T-helper 17 cell (primary cell): ENCODE measurements around the gene SLC6A19. TPM values are rescaled to one million over a fixed set of nuclear protein-coding genes. Genes with fewer than 3 reads are reported as not detected.

Experiments used
- ATAC-seq: fragments of 150-1000 bp; cut with Tn5 transposase; 2 replicates; pipeline ENCODE4 v1.10.0; 2021; ENCODE audit warnings: mild to moderate bottlenecking, moderate library complexity
- DNase-seq, 3 donors: peaks; one replicate each; pipeline versions ENCODE4 v3.0.0 to v3.0.0-alpha.2; 2020 to 2021
- H3K9me3 ChIP-seq: one replicate; pipeline ENCODE4 v1.7.0; 2013; ENCODE audit warnings: low read length, mild to moderate bottlenecking; ENCODE audit not compliant: control insufficient read depth, poor library complexity, severe bottlenecking
- H3K27ac Mint-ChIP-seq: one replicate; pipeline ENCODE4 v1.8.0; 2022; ENCODE audit warnings: mild to moderate bottlenecking, moderate library complexity, mixed read lengths
- H3K27me3 Mint-ChIP-seq: one replicate; pipeline ENCODE4 v1.8.0; 2022; ENCODE audit warnings: mixed read lengths
- H3K36me3 Mint-ChIP-seq: one replicate; pipeline ENCODE4 v1.8.0; 2022; ENCODE audit warnings: low read depth, mixed read lengths
- H3K4me1 Mint-ChIP-seq: one replicate; pipeline ENCODE4 v1.8.0; 2022; ENCODE audit warnings: mild to moderate bottlenecking, mixed read lengths
- H3K4me3 Mint-ChIP-seq: one replicate; pipeline ENCODE4 v1.8.0; 2022; ENCODE audit warnings: mild to moderate bottlenecking, moderate library complexity, mixed read lengths
- total RNA-seq, 4 donors: library from RNA in 2 of 4; stranded (reverse) in 2 of 4; gene quantifications; one replicate each; pipeline ENCODE4 v1.2.3 and lab custom pipeline; 2022 to 2026

Gene SLC6A19
- total RNA-seq, 2 donors from 2014 or later, result not detected

GRCh38 chr5:1161108-1161832, 40.1 kb upstream of the SLC6A19 start:
- no peak overlapping the region for H3K4me3 Mint-ChIP-seq
- H3K9me3 ChIP-seq, result no peaks in the 10 kb centered on the region
- H3K36me3 Mint-ChIP-seq, result peaks cover 13% of the 10 kb centered on the region
- peaks cover 3% of the 10 kb centered on the region for H3K4me1 Mint-ChIP-seq
- H3K27me3 Mint-ChIP-seq, result peaks cover 45% of the 10 kb centered on the region
- ATAC-seq (no peak), DNase-seq (no peak)
- H3K27ac Mint-ChIP-seq, result no peak overlapping the region

GRCh38 chr5:1161833-1162229, 39.6 kb upstream of the SLC6A19 start:
- no peak overlapping the region for H3K4me3 Mint-ChIP-seq

GRCh38 chr5:1162276-1162675, 39.1 kb upstream of the SLC6A19 start:
- ATAC-seq, result no peak
- peaks cover 46% of the 10 kb centered on the region for H3K27me3 Mint-ChIP-seq

More at GRCh38 chr5:1161833-1162229, 39.6 kb upstream of the SLC6A19 start:
- peaks cover 3% of the 10 kb centered on the region for H3K4me1 Mint-ChIP-seq
- peaks cover 16% of the 10 kb centered on the region for H3K36me3 Mint-ChIP-seq
- H3K9me3 ChIP-seq, result no peaks in the 10 kb centered on the region
- ATAC-seq (no peak), DNase-seq (no peak)
- no peak overlapping the region for H3K27ac Mint-ChIP-seq
- peaks cover 49% of the 10 kb centered on the region for H3K27me3 Mint-ChIP-seq

GRCh38 chr5:1162751-1163150, 38.6 kb upstream of the SLC6A19 start:
- Mint-ChIP-seq H3K4me3 (no peak overlapping the region), H3K27ac (no peak overlapping the region), H3K36me3 (peaks cover 16% of the 10 kb centered on the region), H3K4me1 (peaks cover 3% of the 10 kb centered on the region), H3K27me3 (peaks cover 42% of the 10 kb centered on the region)
- DNase-seq (no peak), ATAC-seq (no peak)
- H3K9me3 ChIP-seq, result no peaks in the 10 kb centered on the region

More at GRCh38 chr5:1162276-1162675, 39.1 kb upstream of the SLC6A19 start:
- Mint-ChIP-seq H3K27ac (no peak overlapping the region), H3K4me3 (no peak overlapping the region), H3K4me1 (peaks cover 3% of the 10 kb centered on the region), H3K36me3 (peaks cover 16% of the 10 kb centered on the region)
- DNase-seq, result no peak
- no peaks in the 10 kb centered on the region for H3K9me3 ChIP-seq

GRCh38 chr5:1163366-1163765, 38.0 kb upstream of the SLC6A19 start:
- no peak for ATAC-seq
- peaks cover 42% of the 10 kb centered on the region for H3K27me3 Mint-ChIP-seq
- H3K4me1 Mint-ChIP-seq, result peaks cover 7% of the 10 kb centered on the region
- no peaks in the 10 kb centered on the region for H3K9me3 ChIP-seq
- no peak overlapping the region for H3K27ac Mint-ChIP-seq
- DNase-seq, result no peak
- H3K36me3 Mint-ChIP-seq, result peaks cover 15% of the 10 kb centered on the region
- no peak overlapping the region for H3K4me3 Mint-ChIP-seq

GRCh38 chr5:1163879-1164278, 37.5 kb upstream of the SLC6A19 start:
- no peaks in the 10 kb centered on the region for H3K9me3 ChIP-seq
- peaks cover 36% of the 10 kb centered on the region for H3K27me3 Mint-ChIP-seq
- H3K27ac Mint-ChIP-seq, result no peak overlapping the region

GRCh38 chr5:1164696-1165630, 36.4 kb upstream of the SLC6A19 start:
- peaks cover 8% of the 10 kb centered on the region for H3K4me1 Mint-ChIP-seq
- ATAC-seq (no peak), DNase-seq (no peak)
- H3K36me3 Mint-ChIP-seq, result peaks cover 12% of the 10 kb centered on the region
- H3K4me3 Mint-ChIP-seq, result no peak overlapping the region
- no peaks in the 10 kb centered on the region for H3K9me3 ChIP-seq
- H3K27ac Mint-ChIP-seq, result no peak overlapping the region
- peaks cover 32% of the 10 kb centered on the region for H3K27me3 Mint-ChIP-seq

More at GRCh38 chr5:1163879-1164278, 37.5 kb upstream of the SLC6A19 start:
- Mint-ChIP-seq H3K4me3 (no peak overlapping the region), H3K36me3 (peaks cover 13% of the 10 kb centered on the region), H3K4me1 (peaks cover 8% of the 10 kb centered on the region)
- ATAC-seq, result no peak
- no peak for DNase-seq

GRCh38 chr5:1165864-1166263, 35.5 kb upstream of the SLC6A19 start:
- ATAC-seq, result no peak
- no peaks in the 10 kb centered on the region for H3K9me3 ChIP-seq
- Mint-ChIP-seq H3K4me3 (peak overlapping the region; percentile 41), H3K4me1 (peaks cover 8% of the 10 kb centered on the region), H3K27me3 (peaks cover 32% of the 10 kb centered on the region), H3K27ac (no peak overlapping the region), H3K36me3 (peaks cover 9% of the 10 kb centered on the region)
- no peak for DNase-seq

GRCh38 chr5:1166370-1166769, 35.0 kb upstream of the SLC6A19 start:
- Mint-ChIP-seq H3K4me1 (peaks cover 11% of the 10 kb centered on the region), H3K4me3 (peak overlapping the region; percentile 41), H3K27me3 (peaks cover 32% of the 10 kb centered on the region), H3K27ac (no peak overlapping the region), H3K36me3 (peaks cover 9% of the 10 kb centered on the region)
- H3K9me3 ChIP-seq, result no peaks in the 10 kb centered on the region
- no peak for ATAC-seq
- no peak for DNase-seq

- H3K27me3 Mint-ChIP-seq, result peaks cover 32% of the 10 kb centered on the region
Observed at GRCh38 chr5:1167361-1167727, 34.1 kb upstream of the SLC6A19 start.

GRCh38 chr5:1167728-1168709, 33.4 kb upstream of the SLC6A19 start:
- peak; percentile 83 for ATAC-seq

More at GRCh38 chr5:1167361-1167727, 34.1 kb upstream of the SLC6A19 start:
- no peak for ATAC-seq
- H3K9me3 ChIP-seq, result no peaks in the 10 kb centered on the region
- no peak for DNase-seq
- no peak overlapping the region for H3K4me3 Mint-ChIP-seq
- no peak overlapping the region for H3K27ac Mint-ChIP-seq
- peaks cover 11% of the 10 kb centered on the region for H3K4me1 Mint-ChIP-seq
- peaks cover 9% of the 10 kb centered on the region for H3K36me3 Mint-ChIP-seq

GRCh38 chr5:1168796-1169195, 32.6 kb upstream of the SLC6A19 start:
- peaks cover 9% of the 10 kb centered on the region for H3K36me3 Mint-ChIP-seq
- H3K4me1 Mint-ChIP-seq, result peaks cover 11% of the 10 kb centered on the region
- ATAC-seq, result no peak
- H3K4me3 Mint-ChIP-seq, result no peak overlapping the region
- H3K9me3 ChIP-seq, result no peaks in the 10 kb centered on the region
- H3K27me3 Mint-ChIP-seq, result peaks cover 35% of the 10 kb centered on the region
- DNase-seq, result no peak
- H3K27ac Mint-ChIP-seq, result peak overlapping the region; percentile 24

More at GRCh38 chr5:1167728-1168709, 33.4 kb upstream of the SLC6A19 start:
- DNase-seq, result peak; percentile 46 to 58 (median 51)
- no peaks in the 10 kb centered on the region for H3K9me3 ChIP-seq
- Mint-ChIP-seq H3K4me1 (peaks cover 11% of the 10 kb centered on the region), H3K4me3 (peak overlapping the region; percentile 70), H3K27ac (peak overlapping the region; percentile 24), H3K36me3 (peaks cover 9% of the 10 kb centered on the region), H3K27me3 (peaks cover 33% of the 10 kb centered on the region)
